Raji (cell line): ENCODE data around the gene LAMA4.
A peak's percentile ranks its signal among the peaks of the same experiment; 100 is the strongest.

Source experiments
- POLR2A ChIP-seq: IDR thresholded peaks from 2 replicates; pipeline ENCODE4 v1.6.1; 2011; ENCODE audit warnings: low read depth, low read length, control low read depth; ENCODE audit not compliant: insufficient read depth

Gene LAMA4

GRCh38 chr6:112100561-112100960, 153.8 kb downstream of the LAMA4 start:
- TF ChIP-seq POLR2A, result no peak

GRCh38 chr6:112096901-112097300, 157.5 kb downstream of the LAMA4 start:
- no peak for TF ChIP-seq POLR2A

- no peak for TF ChIP-seq POLR2A
These were observed 166.5 kb downstream of the LAMA4 start for GRCh38 chr6:112087916-112088315.

GRCh38 chr6:112087136-112087911, 167.0 kb downstream of the LAMA4 start, which contains the start of the genes FAM229B and TUBE1:
FAM229B (plus strand) TSS chr6:112087591; CDS start chr6:112099284, 11,693 bp downstream.
TUBE1 (minus strand) TSS chr6:112087482; CDS start chr6:112087434, 48 bp downstream.
- peak; percentile 91 for TF ChIP-seq POLR2A

GRCh38 chr6:112086744-112087135, 167.6 kb downstream of the LAMA4 start:
- no peak for TF ChIP-seq POLR2A

GRCh38 chr6:112085286-112086065, 168.9 kb downstream of the LAMA4 start:
- TF ChIP-seq POLR2A, result no peak

GRCh38 chr6:112081569-112081968, 172.8 kb downstream of the LAMA4 start:
- TF ChIP-seq POLR2A, result no peak

GRCh38 chr6:112066606-112067005, 187.8 kb downstream of the LAMA4 start:
- no peak for TF ChIP-seq POLR2A

GRCh38 chr6:112065426-112065986, 188.9 kb downstream of the LAMA4 start:
- TF ChIP-seq POLR2A, result no peak

- no peak for TF ChIP-seq POLR2A
These were observed 191.4 kb downstream of the LAMA4 start for GRCh38 chr6:112062966-112063365.

GRCh38 chr6:112061605-112062004, 192.8 kb downstream of the LAMA4 start:
- no peak for TF ChIP-seq POLR2A
